Activated CD8-positive, alpha-beta memory T cell treated with anti-CD3 and anti-CD28 coated beads, Interleukin-2, amount 50 U/mL, for 1 hour (primary cell): ENCODE measurements around the gene THOC6.
"Not testable (repeated sequence)": the region's sequence is repeated elsewhere in the genome, so short reads cannot be mapped to it uniquely, and the experiment has no call there.

Experiments used
- DNase-seq: peaks from one replicate; pipeline ENCODE4 v3.0.0-alpha.2; 2020; ENCODE audit errors: extremely low read depth

Gene THOC6

GRCh38 chr16:3030222-3031212, 6.7 kb downstream of the THOC6 start:
- no peak for DNase-seq

GRCh38 chr16:3032624-3033023, 8.8 kb downstream of the THOC6 start:
- no peak for DNase-seq

GRCh38 chr16:3035289-3035971, 11.6 kb downstream of the THOC6 start:
- DNase-seq: no peak

- DNase-seq: no peak
Measured at GRCh38 chr16:3035972-3036725, 12.3 kb downstream of the THOC6 start.

- no peak for DNase-seq
Measured at GRCh38 chr16:3036726-3037315, 13.0 kb downstream of the THOC6 start, which contains the start of gene BICDL2. TSS of gene BICDL2 (minus strand) at chr16:3036944. CDS start at chr16:3035496, 1,448 bp downstream.

GRCh38 chr16:3038256-3038655, 14.4 kb downstream of the THOC6 start:
- DNase-seq: no peak

GRCh38 chr16:3038896-3039295, 15.1 kb downstream of the THOC6 start:
- no peak for DNase-seq

- DNase-seq: no peak
Measured at GRCh38 chr16:3042376-3042775, 18.5 kb downstream of the THOC6 start.

- DNase-seq: no peak
Measured at GRCh38 chr16:3044708-3045107, 20.9 kb downstream of the THOC6 start.

GRCh38 chr16:3045758-3046640, 22.2 kb downstream of the THOC6 start, which contains the start of gene MMP25:
TSS of gene MMP25 (plus strand) at chr16:3046561. CDS start at chr16:3046918, 357 bp downstream.
- DNase-seq: no peak

- DNase-seq: no peak
Measured at GRCh38 chr16:3046641-3047386, 23.0 kb downstream of the THOC6 start.

- DNase-seq: no peak
Measured at GRCh38 chr16:3047387-3047720, 23.5 kb downstream of the THOC6 start.

- DNase-seq: no peak
Measured at GRCh38 chr16:3049921-3050481, 26.2 kb downstream of the THOC6 start.

- no peak for DNase-seq
Measured at GRCh38 chr16:3050487-3050886, 26.7 kb downstream of the THOC6 start.

GRCh38 chr16:3051009-3051408, 27.2 kb downstream of the THOC6 start:
- DNase-seq: no peak

- DNase-seq: no peak
Measured at GRCh38 chr16:3051494-3051893, 27.7 kb downstream of the THOC6 start.

GRCh38 chr16:3052571-3053329, 28.9 kb downstream of the THOC6 start:
- not testable (repeated sequence) for DNase-seq

- not testable (repeated sequence) for DNase-seq
Measured at GRCh38 chr16:3053330-3053710, 29.5 kb downstream of the THOC6 start.
